ENCODE measurements around the gene CHRND. TPM values are rescaled to one million over a fixed set of nuclear protein-coding genes. Genes with fewer than 3 reads are reported as not detected.

The CHRND gene
- total and polyA plus RNA-seq, 4 donors, result not detected

GRCh38 chr2:232584238-232584637, 58.3 kb downstream of the CHRND start:
- no peak overlapping the region for H3K9ac ChIP-seq (ENCODE audit: low read depth in 1 of 2, low read length in 2 of 2)
- peaks cover 0 to 6% (median 3%) of the 10 kb centered on the region in 4 donors for H3K36me3 ChIP-seq (ENCODE audit: control insufficient read depth in 4 of 4, insufficient read depth in 3 of 4, low read depth in 1 of 4, low read length in 3 of 4)
- no peaks in the 10 kb centered on the region for H3K9me3 ChIP-seq (ENCODE audit: control insufficient read depth in 4 of 4, low read length in 3 of 4)
- no peaks in the 10 kb centered on the region for H3K27me3 ChIP-seq (ENCODE audit: control insufficient read depth in 4 of 4, insufficient read depth in 4 of 4, low read length in 3 of 4)
- no peak overlapping the region for H3K27ac ChIP-seq (ENCODE audit: low read depth in 1 of 2, low read length in 2 of 2)
- H3K4me1 ChIP-seq (ENCODE audit: control insufficient read depth in 4 of 4, insufficient read depth in 4 of 4, low read length in 3 of 4), result peaks cover 3 to 35% (median 18%) of the 10 kb centered on the region in 4 donors
- no peak for TF ChIP-seq GABPA (IDR thresholded peaks at IDR 0.05 in 1 of 2, conservative IDR thresholded peaks at IDR 0.05 in 1 of 2)
- TF ChIP-seq TAF1 (conservative IDR thresholded peaks at IDR 0.05), result no peak
- TF ChIP-seq, protein P1, sequence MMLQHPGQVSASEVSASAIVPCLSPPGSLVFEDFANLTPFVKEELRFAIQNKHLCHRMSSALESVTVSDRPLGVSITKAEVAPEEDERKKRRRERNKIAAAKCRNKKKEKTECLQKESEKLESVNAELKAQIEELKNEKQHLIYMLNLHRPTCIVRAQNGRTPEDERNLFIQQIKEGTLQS (IDR thresholded peaks at IDR 0.05), result no peak
- no peak for TF ChIP-seq YY1 (IDR thresholded peaks at IDR 0.05)
- TF ChIP-seq, protein P2, sequence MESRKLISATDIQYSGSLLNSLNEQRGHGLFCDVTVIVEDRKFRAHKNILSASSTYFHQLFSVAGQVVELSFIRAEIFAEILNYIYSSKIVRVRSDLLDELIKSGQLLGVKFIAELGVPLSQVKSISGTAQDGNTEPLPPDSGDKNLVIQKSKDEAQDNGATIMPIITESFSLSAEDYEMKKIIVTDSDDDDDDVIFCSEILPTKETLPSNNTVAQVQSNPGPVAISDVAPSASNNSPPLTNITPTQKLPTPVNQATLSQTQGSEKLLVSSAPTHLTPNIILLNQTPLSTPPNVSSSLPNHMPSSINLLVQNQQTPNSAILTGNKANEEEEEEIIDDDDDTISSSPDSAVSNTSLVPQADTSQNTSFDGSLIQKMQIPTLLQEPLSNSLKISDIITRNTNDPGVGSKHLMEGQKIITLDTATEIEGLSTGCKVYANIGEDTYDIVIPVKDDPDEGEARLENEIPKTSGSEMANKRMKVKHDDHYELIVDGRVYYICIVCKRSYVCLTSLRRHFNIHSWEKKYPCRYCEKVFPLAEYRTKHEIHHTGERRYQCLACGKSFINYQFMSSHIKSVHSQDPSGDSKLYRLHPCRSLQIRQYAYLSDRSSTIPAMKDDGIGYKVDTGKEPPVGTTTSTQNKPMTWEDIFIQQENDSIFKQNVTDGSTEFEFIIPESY (IDR thresholded peaks at IDR 0.05), result no peak
- TF ChIP-seq, protein P3, sequence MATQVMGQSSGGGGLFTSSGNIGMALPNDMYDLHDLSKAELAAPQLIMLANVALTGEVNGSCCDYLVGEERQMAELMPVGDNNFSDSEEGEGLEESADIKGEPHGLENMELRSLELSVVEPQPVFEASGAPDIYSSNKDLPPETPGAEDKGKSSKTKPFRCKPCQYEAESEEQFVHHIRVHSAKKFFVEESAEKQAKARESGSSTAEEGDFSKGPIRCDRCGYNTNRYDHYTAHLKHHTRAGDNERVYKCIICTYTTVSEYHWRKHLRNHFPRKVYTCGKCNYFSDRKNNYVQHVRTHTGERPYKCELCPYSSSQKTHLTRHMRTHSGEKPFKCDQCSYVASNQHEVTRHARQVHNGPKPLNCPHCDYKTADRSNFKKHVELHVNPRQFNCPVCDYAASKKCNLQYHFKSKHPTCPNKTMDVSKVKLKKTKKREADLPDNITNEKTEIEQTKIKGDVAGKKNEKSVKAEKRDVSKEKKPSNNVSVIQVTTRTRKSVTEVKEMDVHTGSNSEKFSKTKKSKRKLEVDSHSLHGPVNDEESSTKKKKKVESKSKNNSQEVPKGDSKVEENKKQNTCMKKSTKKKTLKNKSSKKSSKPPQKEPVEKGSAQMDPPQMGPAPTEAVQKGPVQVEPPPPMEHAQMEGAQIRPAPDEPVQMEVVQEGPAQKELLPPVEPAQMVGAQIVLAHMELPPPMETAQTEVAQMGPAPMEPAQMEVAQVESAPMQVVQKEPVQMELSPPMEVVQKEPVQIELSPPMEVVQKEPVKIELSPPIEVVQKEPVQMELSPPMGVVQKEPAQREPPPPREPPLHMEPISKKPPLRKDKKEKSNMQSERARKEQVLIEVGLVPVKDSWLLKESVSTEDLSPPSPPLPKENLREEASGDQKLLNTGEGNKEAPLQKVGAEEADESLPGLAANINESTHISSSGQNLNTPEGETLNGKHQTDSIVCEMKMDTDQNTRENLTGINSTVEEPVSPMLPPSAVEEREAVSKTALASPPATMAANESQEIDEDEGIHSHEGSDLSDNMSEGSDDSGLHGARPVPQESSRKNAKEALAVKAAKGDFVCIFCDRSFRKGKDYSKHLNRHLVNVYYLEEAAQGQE (IDR thresholded peaks at IDR 0.05), result no peak
- no peak for TF ChIP-seq FOXA1 (IDR thresholded peaks at IDR 0.05)
- TF ChIP-seq RXRA (IDR thresholded peaks at IDR 0.05), result no peak
- no peak for TF ChIP-seq JUND (IDR thresholded peaks at IDR 0.05)
- no peak overlapping the region for H3K4me3 ChIP-seq (ENCODE audit: low read depth in 1 of 3, low read length in 3 of 3)
- WGBS, result 82% methylated on average over 6 of the region's 6 CpGs
- no peak for DNase-seq (ENCODE audit: low spot score)

Other genes with a start within 250 kb of the CHRND start
- gene ALPP, start 147.4 kb upstream of the CHRND start, total RNA-seq, result not detected
- not detected for gene ALPP, start 147.4 kb upstream of the CHRND start, polyA plus RNA-seq
- not detected for gene ALPG, start 119.3 kb upstream of the CHRND start, total RNA-seq
- gene ALPG, start 119.3 kb upstream of the CHRND start, polyA plus RNA-seq, result not detected
- gene ALPI, start 70.0 kb upstream of the CHRND start, total RNA-seq, result not detected
- under 1 TPM in 1 of 2 donors, not detected in 1; 0.02 TPM for gene ALPI, start 70.0 kb upstream of the CHRND start, polyA plus RNA-seq
- 1 to 10 TPM in 1 of 2 donors, not detected in 1; 1.8 TPM for gene ECEL1, start 38.3 kb upstream of the CHRND start, total RNA-seq
- gene ECEL1, start 38.3 kb upstream of the CHRND start, polyA plus RNA-seq, result under 1 TPM in 1 of 2 donors, not detected in 1; 0.67 TPM
- gene PRSS56, start 5.8 kb upstream of the CHRND start, total RNA-seq, result not detected
- gene PRSS56, start 5.8 kb upstream of the CHRND start, polyA plus RNA-seq, result under 1 TPM in 1 of 2 donors, not detected in 1; 0.02 TPM
- gene CHRNG, start 13.5 kb downstream of the CHRND start, total RNA-seq, result not detected
- not detected for gene CHRNG, start 13.5 kb downstream of the CHRND start, polyA plus RNA-seq
- gene TIGD1, start 24.4 kb downstream of the CHRND start, total RNA-seq, result 1 to 10 TPM; 1.8 to 3.0 TPM
- 1 to 10 TPM in 1 of 2 donors, under 1 TPM in 1; 0.50 to 1.6 TPM for gene TIGD1, start 24.4 kb downstream of the CHRND start, polyA plus RNA-seq
- 10 to 100 TPM; 30.0 to 46.9 TPM for gene EIF4E2, start 24.5 kb downstream of the CHRND start, total RNA-seq
- 10 to 100 TPM; 44.6 to 46.3 TPM for gene EIF4E2, start 24.5 kb downstream of the CHRND start, polyA plus RNA-seq
- 10 to 100 TPM in 1 of 2 donors, 1 to 10 TPM in 1; 3.3 to 13.9 TPM for gene EFHD1, start 107.4 kb downstream of the CHRND start, total RNA-seq
- 10 to 100 TPM in 1 of 2 donors, 1 to 10 TPM in 1; 6.7 to 28.5 TPM for gene EFHD1, start 107.4 kb downstream of the CHRND start, polyA plus RNA-seq
- gene GIGYF2, start 171.2 kb downstream of the CHRND start, total RNA-seq, result 10 to 100 TPM; 35.3 to 50.5 TPM
- 10 to 100 TPM; 10.6 to 18.2 TPM for gene GIGYF2, start 171.2 kb downstream of the CHRND start, polyA plus RNA-seq

Measured in liver (tissue), 9 donors.